GM19438 (cell line): ENCODE data around the gene RCBTB1.
"Not testable (repeated sequence)": the region's sequence is repeated elsewhere in the genome, so short reads cannot be mapped to it uniquely, and the experiment has no call there.

ENCODE experiments used
- ATAC-seq: cut with Tn5 transposase; IDR thresholded peaks from one replicate; pipeline ENCODE4 v1.9.1; 2021; ENCODE audit warnings: low read depth; ENCODE audit not compliant: unreplicated experiment

Gene RCBTB1

GRCh38 chr13:49527123-49527522, 58.2 kb downstream of the RCBTB1 start:
- no peak for ATAC-seq

- ATAC-seq = no peak
These were observed 60.4 kb downstream of the RCBTB1 start for GRCh38 chr13:49524740-49525501.

GRCh38 chr13:49521224-49521623, 64.1 kb downstream of the RCBTB1 start:
- ATAC-seq = no peak

- no peak for ATAC-seq
These were observed 67.9 kb downstream of the RCBTB1 start for GRCh38 chr13:49517461-49517860.

- ATAC-seq = no peak
These were observed 68.9 kb downstream of the RCBTB1 start for GRCh38 chr13:49516467-49516866.

- no peak for ATAC-seq
These were observed 72.8 kb downstream of the RCBTB1 start for GRCh38 chr13:49512578-49512977.

- no peak for ATAC-seq
These were observed 81.4 kb downstream of the RCBTB1 start for GRCh38 chr13:49503951-49504350.

- no peak for ATAC-seq
These were observed 82.4 kb downstream of the RCBTB1 start for GRCh38 chr13:49502954-49503353.

GRCh38 chr13:49499889-49500660, 85.3 kb downstream of the RCBTB1 start:
- no peak for ATAC-seq

GRCh38 chr13:49498206-49498605, 87.2 kb downstream of the RCBTB1 start:
- no peak for ATAC-seq

- no peak for ATAC-seq
These were observed 88.1 kb downstream of the RCBTB1 start for GRCh38 chr13:49497272-49497671.

- ATAC-seq = not testable (repeated sequence)
These were observed 88.5 kb downstream of the RCBTB1 start for GRCh38 chr13:49496837-49497236.

GRCh38 chr13:49495783-49496762, 89.3 kb downstream of the RCBTB1 start, which contains the start of gene PHF11:
PHF11 (plus strand) TSS chr13:49495953; CDS start chr13:49496002, 49 bp downstream.
- peak; percentile 75 for ATAC-seq

- ATAC-seq = no peak
These were observed 90.7 kb downstream of the RCBTB1 start for GRCh38 chr13:49494645-49495044.

GRCh38 chr13:49488563-49488962, 96.8 kb downstream of the RCBTB1 start:
- no peak for ATAC-seq
